Right kidney (tissue), 1 donor: ENCODE measurements around the gene ZCCHC24.

Experiments
- DNase-seq: peaks from one replicate; pipeline ENCODE4 v3.0.0-alpha.2; 2016

The ZCCHC24 gene

GRCh38 chr10:79473496-79474095 is 28.2 kb upstream of the ZCCHC24 start:
- DNase-seq, result no peak

- DNase-seq, result no peak
Measured at GRCh38 chr10:79472951-79473350, 27.5 kb upstream of the ZCCHC24 start.

- DNase-seq, result no peak
Measured at GRCh38 chr10:79472449-79472848, 27.0 kb upstream of the ZCCHC24 start.

- DNase-seq, result no peak
Measured at GRCh38 chr10:79471776-79472175, 26.4 kb upstream of the ZCCHC24 start.

- DNase-seq, result no peak
Measured at GRCh38 chr10:79470096-79470495, 24.7 kb upstream of the ZCCHC24 start.

- DNase-seq, result no peak
Measured at GRCh38 chr10:79468841-79469585, 23.6 kb upstream of the ZCCHC24 start.

GRCh38 chr10:79468015-79468560 is 22.7 kb upstream of the ZCCHC24 start:
- no peak for DNase-seq

- no peak for DNase-seq
Measured at GRCh38 chr10:79465341-79465740, 19.9 kb upstream of the ZCCHC24 start.

GRCh38 chr10:79463578-79464496 is 18.4 kb upstream of the ZCCHC24 start:
- DNase-seq, result no peak

- no peak for DNase-seq
Measured at GRCh38 chr10:79460687-79461086, 15.3 kb upstream of the ZCCHC24 start.

GRCh38 chr10:79459243-79459642 is 13.8 kb upstream of the ZCCHC24 start:
- no peak for DNase-seq

GRCh38 chr10:79458483-79458882 is 13.1 kb upstream of the ZCCHC24 start:
- DNase-seq, result no peak

- no peak for DNase-seq
Measured at GRCh38 chr10:79457256-79457785, 11.9 kb upstream of the ZCCHC24 start.

GRCh38 chr10:79454259-79454658 is 8.8 kb upstream of the ZCCHC24 start:
- no peak for DNase-seq

- no peak for DNase-seq
Measured at GRCh38 chr10:79453392-79453791, 8.0 kb upstream of the ZCCHC24 start.

- no peak for DNase-seq
Measured at GRCh38 chr10:79452174-79452611, 6.8 kb upstream of the ZCCHC24 start.

GRCh38 chr10:79451046-79451699 is 5.7 kb upstream of the ZCCHC24 start:
- no peak for DNase-seq

- no peak for DNase-seq
Measured at GRCh38 chr10:79449181-79450146, 4.0 kb upstream of the ZCCHC24 start.

- DNase-seq, result no peak
Measured at GRCh38 chr10:79448732-79449049, 3.3 kb upstream of the ZCCHC24 start.

GRCh38 chr10:79447911-79448731 is 2.7 kb upstream of the ZCCHC24 start:
- DNase-seq, result no peak
